Ureter (tissue), 1 donor: Measurements from ENCODE around the gene STRIP1. TPM values are rescaled to one million over a fixed set of nuclear protein-coding genes. Genes with fewer than 3 reads are reported as not detected.

Experiments used
- DNase-seq: peaks from one replicate; pipeline ENCODE4 v3.0.0-alpha.2; 2020; ENCODE audit warnings: low spot score
- total RNA-seq: library from RNA; stranded (reverse); gene quantifications from one replicate; pipeline ENCODE4 v1.2.4, GENCODE V29; 2023
- donor health status: DM: yes; HTN: yes; CAD: no.

Gene STRIP1
- 41.5 TPM for total RNA-seq

DNA sequence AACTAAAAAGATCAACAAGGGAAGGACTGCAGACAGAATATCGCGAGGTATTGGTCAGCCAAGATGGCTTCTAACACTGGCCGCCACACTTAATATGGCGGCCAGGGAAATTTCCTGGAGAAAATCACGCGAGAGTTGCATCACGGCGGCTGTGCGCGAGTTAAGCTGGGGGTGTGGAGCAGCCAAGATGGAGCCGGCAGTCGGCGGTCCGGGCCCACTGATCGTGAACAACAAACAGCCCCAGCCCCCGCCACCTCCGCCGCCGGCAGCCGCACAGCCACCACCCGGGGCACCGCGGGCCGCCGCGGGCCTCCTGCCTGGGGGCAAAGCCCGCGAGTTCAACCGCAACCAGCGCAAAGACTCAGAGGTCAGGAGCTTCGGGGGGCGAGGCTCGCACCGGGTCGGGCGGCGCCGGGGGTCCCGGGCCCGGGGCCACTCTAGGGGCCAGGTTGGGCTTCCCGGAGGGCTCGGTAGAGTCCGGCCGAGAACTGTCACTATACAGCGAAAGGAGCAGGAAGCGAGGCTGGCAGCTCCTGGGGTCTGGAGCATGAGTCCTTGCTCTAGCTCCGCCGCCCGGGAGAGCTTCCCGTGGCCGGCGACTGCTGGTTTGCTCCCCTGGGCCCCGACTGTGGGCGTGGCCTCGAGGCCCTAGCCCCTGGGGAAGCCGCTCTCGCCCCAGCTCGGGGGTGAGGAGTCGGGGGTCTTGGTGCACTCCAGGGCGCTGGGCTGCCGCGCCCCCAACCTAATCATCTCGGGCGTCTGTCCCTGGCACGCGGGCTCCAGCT, at the start of gene STRIP1:
Gene STRIP1 (plus strand): TSS at position 174 of the 785 bp plus-strand sequence. CDS start 14 bp downstream, at position 188.
- peak; percentile 96 for DNase-seq

- DNase-seq, result peak; percentile 50
Observed at GRCh38 chr1:109985247-109986053, 49.0 kb upstream of the STRIP1 start.

DNA sequence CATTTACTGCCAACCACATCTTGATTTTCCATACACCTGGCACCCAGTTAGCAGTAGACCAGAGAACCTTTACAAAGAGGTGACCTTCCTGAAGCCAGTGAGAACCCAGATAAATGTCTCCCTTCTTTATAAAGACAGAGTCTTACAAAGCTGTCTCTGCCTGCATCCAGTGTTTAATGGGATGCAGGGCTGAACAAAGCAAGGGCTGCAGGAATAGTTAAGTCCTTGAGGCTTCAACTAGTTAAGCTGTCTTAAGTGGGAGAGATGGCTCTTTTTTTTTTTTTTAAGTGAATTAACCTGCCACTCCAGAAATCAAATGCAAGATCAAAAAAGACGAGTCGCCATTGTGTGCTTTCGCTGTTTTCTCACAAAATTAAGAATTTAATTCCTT, 48.4 kb upstream of the STRIP1 start:
- DNase-seq, result no peak

- no peak for DNase-seq
Observed at GRCh38 chr1:109988349-109988914, 46.0 kb upstream of the STRIP1 start.

DNA sequence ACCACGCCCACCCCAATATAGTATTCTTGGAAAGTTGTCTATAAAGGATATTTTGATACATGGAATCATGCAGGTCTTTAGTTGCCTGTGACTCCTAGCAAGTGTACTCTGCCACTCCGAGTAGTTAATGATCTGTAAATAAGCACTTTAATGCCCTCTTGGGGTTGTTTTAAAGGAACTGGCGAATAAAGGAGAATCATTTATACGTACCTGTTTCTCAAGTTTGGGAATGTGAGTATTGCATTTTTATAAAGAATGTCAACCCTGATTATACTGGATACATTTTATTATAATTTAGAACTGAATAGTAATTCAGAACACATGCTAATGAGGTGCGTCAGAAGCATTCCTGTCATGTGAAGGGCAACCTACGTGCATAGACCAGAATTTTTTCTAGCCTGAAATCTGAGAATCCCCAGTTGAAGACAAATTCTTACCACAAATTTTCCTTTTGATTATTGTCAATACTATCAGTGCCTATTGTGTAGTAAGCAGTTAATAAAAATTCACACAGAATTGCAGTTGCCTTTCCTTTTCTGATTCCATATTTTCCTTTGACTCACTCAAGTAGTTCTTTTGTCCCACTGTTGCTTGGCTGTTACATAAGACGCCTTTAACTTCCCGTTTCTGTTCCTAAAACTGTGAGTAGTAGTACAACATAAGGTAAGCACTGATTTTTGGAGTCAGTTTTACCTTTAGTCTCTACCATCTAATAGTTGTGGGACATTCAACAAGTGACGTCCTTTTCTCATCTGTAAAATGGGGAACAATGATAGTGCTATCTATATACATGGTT, 44.7 kb upstream of the STRIP1 start:
- no peak for DNase-seq

DNA sequence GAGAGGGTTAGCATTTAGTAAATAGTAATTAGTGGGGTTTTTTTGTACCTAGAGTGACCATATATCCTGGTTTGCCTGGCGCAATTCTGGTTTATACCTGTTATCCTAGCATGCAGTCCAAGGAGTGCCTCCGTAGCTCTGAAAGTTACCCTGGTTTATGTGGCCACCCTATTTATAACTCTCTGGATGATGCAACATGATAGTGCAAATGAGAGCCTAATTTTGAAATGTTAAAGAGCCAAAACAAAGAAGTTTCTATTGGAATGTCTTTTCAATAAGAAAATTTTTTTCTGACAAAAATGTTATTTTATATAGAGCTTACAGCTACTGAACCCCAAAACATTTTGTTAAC, 44.1 kb upstream of the STRIP1 start:
- DNase-seq, result no peak

GRCh38 chr1:109991400-109991925, 43.0 kb upstream of the STRIP1 start:
- no peak for DNase-seq

- no peak for DNase-seq
Observed at GRCh38 chr1:109993885-109994284, 40.5 kb upstream of the STRIP1 start.

- DNase-seq, result no peak
Observed at GRCh38 chr1:109994654-109995053, 39.8 kb upstream of the STRIP1 start.

DNA sequence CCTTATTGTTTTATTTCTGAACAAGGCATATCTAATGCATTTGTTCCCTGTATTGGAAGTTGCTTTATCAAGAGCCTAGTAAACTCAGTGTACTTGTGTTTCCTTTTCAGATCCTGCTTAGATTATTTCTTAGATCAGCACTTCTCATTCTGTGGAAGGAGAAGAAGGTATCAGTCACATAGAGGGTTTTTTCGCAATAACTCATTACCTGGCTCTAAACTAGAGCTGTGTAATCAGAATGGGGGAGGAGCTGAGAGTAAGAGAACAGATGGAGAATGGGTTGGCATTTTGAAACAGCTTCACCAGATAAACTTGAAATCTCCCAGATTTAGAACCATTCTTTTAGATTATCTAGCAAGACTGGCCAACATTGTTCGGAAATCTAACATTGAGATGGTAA, 38.9 kb upstream of the STRIP1 start:
- no peak for DNase-seq

- no peak for DNase-seq
Observed at GRCh38 chr1:109996476-109996875, 37.9 kb upstream of the STRIP1 start.

DNA sequence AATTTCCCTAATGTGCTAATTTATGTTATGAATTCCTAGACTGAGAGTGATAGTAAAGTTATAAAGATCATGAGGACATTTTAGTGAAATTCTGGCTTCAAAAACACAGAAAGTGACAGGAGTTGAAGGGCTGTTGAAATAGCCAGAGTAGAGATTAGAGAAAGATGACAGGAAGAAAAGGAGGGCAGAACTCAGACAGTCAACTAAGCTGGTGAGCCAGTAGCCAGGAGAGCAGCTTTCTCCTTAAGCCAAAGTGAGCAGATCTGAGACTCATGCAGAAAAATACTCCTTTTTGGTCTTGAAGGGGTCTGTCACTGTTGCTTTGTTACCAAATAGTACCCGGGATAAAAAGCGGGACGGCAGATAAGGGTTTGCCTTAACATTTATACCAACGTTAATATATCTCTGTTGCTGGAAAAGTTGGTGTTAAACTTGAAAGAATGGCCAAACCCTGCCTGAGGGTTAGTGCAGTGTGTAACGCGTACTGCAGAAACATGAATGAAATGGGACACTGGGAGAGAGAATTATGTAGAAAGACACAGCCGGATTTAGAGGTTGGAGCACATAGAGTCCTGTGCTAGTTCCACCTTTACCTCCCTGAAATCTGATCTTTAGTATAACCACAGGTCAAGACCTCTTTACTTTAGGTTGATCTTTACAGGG, 37.1 kb upstream of the STRIP1 start:
- DNase-seq, result no peak

DNA sequence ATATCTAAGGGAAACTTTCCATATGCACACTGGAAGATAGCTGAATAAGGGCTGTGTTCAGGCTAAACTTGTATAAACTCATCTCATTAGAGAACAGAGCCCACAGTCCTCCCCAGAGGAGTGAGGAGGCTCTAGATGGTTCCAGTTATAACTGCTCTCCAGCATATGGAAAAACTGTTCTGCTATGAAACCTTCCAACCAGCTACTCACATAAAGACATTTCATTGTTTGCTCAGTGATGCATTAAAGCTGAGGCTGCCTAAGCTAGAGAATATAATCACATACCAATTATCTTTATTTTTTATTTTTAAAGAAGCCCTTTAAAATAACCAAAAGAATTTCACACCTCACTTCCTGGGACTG, 36.6 kb upstream of the STRIP1 start:
- DNase-seq, result no peak

DNA sequence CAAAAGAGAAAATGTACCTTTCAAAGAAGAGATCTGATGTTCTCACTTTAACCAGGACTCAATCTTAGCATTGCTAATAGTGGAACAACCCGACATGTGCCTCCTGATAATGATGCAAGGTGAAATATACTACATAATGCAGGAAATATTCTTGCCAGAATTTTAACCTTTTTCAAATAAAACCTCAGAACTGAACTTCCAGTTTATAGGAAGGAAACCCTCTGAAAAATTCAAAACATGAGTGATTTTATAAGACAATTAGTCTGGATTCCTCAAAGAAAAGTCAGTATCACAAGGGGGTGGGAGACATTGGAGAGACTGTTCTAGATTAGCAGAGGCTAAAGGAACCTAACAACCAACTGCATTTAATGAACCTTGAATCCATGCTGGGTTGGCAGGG, 31.7 kb upstream of the STRIP1 start:
- no peak for DNase-seq

GRCh38 chr1:110003747-110004428, 30.5 kb upstream of the STRIP1 start:
- DNase-seq, result peak; percentile 78

DNA sequence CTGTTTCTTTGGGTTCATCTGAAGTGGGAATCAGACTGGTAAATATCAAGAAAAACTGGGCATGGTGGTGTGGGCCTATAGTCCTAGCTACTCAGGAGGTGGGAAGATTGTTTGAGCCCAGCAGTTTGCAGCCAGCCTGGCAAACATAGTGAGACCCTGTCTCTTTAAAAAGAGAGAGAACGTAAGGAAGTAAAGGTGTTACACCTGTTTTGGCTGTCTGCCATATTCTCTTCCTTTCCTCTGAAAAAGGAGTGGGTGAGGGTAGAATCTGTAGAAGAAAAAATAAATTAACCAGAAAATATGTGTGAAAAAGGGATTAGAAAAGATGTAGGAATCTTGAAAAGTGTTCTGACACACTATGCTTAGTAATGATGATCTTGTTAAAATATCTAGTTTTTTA, 29.8 kb upstream of the STRIP1 start:
- no peak for DNase-seq

DNA sequence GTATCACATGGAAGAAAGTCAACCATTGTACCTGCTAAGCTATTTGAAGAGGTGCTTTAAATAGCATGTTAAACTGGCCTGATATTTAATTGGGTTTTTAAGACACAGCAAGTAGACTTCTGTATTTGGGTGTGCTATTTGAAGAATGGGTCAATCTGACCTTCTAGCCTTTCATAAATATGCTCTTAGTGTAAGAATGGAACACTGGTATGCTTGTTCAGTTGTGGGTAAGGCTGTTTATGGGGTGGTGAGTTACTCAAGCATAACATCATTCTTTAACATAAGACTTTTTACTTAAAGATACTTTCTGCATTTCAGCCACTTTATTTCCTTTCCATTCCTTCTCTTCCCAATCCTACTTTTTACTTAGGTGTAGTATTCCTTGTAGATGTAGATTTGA, 28.5 kb upstream of the STRIP1 start:
- no peak for DNase-seq

- no peak for DNase-seq
Observed at GRCh38 chr1:110006516-110006915, 27.9 kb upstream of the STRIP1 start.

DNA sequence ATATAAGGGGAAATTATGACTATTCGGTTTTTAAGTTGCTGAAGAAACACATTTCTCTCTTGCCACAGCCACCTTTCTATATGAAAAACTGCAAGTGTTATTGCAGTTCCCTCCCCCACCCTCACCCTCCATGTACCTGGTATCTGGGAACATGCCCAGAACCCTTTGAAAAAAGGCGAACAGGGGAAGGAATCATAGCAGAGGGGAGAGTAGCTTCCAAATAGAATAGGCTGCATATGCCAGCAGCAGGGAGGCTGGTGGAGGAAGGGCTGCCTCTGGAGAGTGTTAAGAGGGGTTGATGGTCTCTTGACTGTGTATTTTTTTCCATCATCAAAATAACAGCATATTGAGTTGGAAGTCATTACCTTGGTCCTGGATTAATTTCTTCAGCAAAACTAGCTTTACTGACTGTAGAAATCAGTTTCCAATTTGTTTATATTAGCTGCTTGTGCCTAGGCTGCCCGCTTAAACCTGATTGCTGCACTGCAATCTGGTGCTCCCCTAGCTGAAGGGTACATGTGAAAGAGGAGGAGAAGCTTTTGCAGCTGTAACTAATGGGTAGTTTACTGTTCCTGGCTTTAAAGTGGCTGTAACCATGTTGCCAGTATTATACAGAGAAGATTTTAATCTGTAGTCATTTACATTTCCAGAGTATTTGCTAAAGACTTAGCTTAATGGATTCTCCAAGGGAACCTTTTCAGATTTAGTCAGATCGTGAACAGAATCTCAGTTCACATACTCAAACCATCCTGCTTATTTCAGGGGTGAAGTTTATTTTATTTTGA, 27.2 kb upstream of the STRIP1 start:
- DNase-seq, result no peak
